Effector memory CD8-positive, alpha-beta T cell (primary cell): ENCODE measurements around the gene IL1RAPL1.

Source experiments
- ATAC-seq: fragments of 150-1000 bp; cut with Tn5 transposase; replicated peaks from 2 replicates; pipeline ENCODE4 v1.10.0; 2021; ENCODE audit warnings: mild to moderate bottlenecking, moderate library complexity
- DNase-seq, 3 experiments: peaks; one replicate each; pipeline ENCODE4 v3.0.0; 2021
- H3K27ac Mint-ChIP-seq, 2 donors: one replicate each; pipeline ENCODE4 v1.8.0; 2022; ENCODE audit warnings: mild to moderate bottlenecking in 2 of 2, mixed read lengths in 2 of 2, moderate library complexity in 2 of 2
- H3K27me3 Mint-ChIP-seq, 2 donors: one replicate each; pipeline ENCODE4 v1.8.0; 2022; ENCODE audit warnings: mixed read lengths in 2 of 2
- H3K36me3 Mint-ChIP-seq: one replicate; pipeline ENCODE4 v1.8.0; 2022; ENCODE audit warnings: mild to moderate bottlenecking, moderate library complexity, mixed read lengths; ENCODE audit not compliant: insufficient read depth
- H3K4me1 Mint-ChIP-seq, 2 donors: one replicate each; pipeline ENCODE4 v1.8.0; 2022; ENCODE audit warnings: low read depth in 2 of 2, mixed read lengths in 2 of 2
- H3K4me3 Mint-ChIP-seq, 2 donors: one replicate each; pipeline ENCODE4 v1.8.0; 2022; ENCODE audit warnings: mild to moderate bottlenecking in 2 of 2, mixed read lengths in 2 of 2, moderate library complexity in 2 of 2
- H3K9me3 Mint-ChIP-seq, 2 donors: one replicate each; pipeline ENCODE4 v1.8.0; 2022; ENCODE audit warnings: mixed read lengths in 2 of 2

Gene IL1RAPL1

DNA sequence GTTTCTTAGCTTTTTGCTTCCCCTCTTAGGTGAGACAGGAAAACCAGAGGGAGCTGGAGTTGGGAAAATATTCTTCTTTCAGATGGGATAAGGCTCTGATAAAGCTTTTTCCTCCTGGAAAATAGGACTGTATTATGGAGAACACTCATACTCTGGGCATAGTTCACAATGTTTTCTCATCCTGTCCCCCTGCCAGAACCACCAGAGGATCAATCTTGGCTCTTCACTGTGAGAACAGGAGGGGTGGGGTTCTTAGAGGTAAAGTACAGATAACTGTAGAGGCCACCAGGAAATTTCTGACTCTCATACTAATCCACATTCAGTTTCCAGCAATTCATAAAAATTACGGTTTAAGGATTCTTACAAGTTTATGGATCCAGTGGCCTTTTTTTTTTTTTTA is 966.3 kb downstream of the IL1RAPL1 start:
- no peak for ATAC-seq
- Mint-ChIP-seq H3K9me3 (no peaks in the 10 kb centered on the region), H3K36me3 (no peaks in the 10 kb centered on the region), H3K27ac (no peak overlapping the region), H3K4me3 (no peak overlapping the region), H3K4me1 (no peaks in the 10 kb centered on the region), H3K27me3 (no peaks in the 10 kb centered on the region)
- DNase-seq, result no peak

DNA sequence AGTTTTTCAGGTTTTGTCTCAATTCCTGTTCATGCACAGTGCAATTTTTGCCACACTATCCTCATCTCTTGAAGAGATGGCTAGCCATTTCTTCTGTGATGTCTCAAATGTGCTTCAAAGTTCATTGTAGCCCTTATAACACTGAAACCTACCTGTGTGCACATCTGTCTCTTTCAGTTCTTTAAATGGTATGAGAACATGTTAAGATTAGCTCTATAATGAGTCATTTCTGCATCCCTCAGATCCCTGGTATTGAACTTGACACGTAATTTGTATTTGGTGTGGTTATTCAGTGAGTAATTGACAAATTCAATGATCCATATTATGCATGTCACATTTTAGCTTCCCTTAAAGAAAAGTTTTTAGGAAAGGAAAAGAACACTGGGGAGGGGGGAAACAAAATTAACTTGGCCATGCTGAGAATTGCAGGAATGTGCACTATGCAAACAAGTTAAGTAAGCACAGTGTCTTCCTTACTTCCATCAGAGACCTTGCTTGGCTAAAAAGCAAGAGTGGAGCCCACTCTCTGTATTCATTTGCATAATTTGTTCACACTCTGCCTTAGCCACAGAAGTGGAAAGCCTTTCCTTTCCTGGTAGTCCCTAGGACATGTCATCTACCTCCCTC is 968.3 kb downstream of the IL1RAPL1 start:
- H3K4me3 Mint-ChIP-seq, result no peak overlapping the region
- H3K27me3 Mint-ChIP-seq, result no peaks in the 10 kb centered on the region
- H3K27ac Mint-ChIP-seq, result no peak overlapping the region
- H3K9me3 Mint-ChIP-seq, result peaks cover 0 to 2% of the 10 kb centered on the region in 2 donors
- H3K4me1 Mint-ChIP-seq, result no peaks in the 10 kb centered on the region
- no peak for DNase-seq
- H3K36me3 Mint-ChIP-seq, result no peaks in the 10 kb centered on the region
- ATAC-seq, result no peak

- Mint-ChIP-seq H3K27me3 (no peaks in the 10 kb centered on the region), H3K4me1 (no peaks in the 10 kb centered on the region), H3K36me3 (no peaks in the 10 kb centered on the region), H3K9me3 (peaks cover 0 to 2% of the 10 kb centered on the region in 2 donors), H3K27ac (no peak overlapping the region), H3K4me3 (no peak overlapping the region)
- DNase-seq (no peak), ATAC-seq (no peak)
Observed at GRCh38 chrX:29560065-29560464, 972.8 kb downstream of the IL1RAPL1 start.

GRCh38 chrX:29561417-29561816 is 974.2 kb downstream of the IL1RAPL1 start:
- H3K27ac Mint-ChIP-seq, result no peak overlapping the region
- H3K27me3 Mint-ChIP-seq, result no peaks in the 10 kb centered on the region
- no peaks in the 10 kb centered on the region for H3K36me3 Mint-ChIP-seq
- peaks cover 0 to 2% of the 10 kb centered on the region in 2 donors for H3K9me3 Mint-ChIP-seq
- H3K4me1 Mint-ChIP-seq, result no peaks in the 10 kb centered on the region
- DNase-seq, result no peak
- no peak for ATAC-seq
- no peak overlapping the region for H3K4me3 Mint-ChIP-seq

- Mint-ChIP-seq H3K36me3 (no peaks in the 10 kb centered on the region), H3K27ac (no peak overlapping the region), H3K27me3 (no peaks in the 10 kb centered on the region), H3K9me3 (peaks cover 3 to 10% of the 10 kb centered on the region in 2 donors), H3K4me3 (no peak overlapping the region), H3K4me1 (no peaks in the 10 kb centered on the region)
- DNase-seq, result no peak
- no peak for ATAC-seq
Observed at GRCh38 chrX:29580560-29580959, 993.3 kb downstream of the IL1RAPL1 start.

GRCh38 chrX:29581223-29581622 is 994.0 kb downstream of the IL1RAPL1 start:
- no peak for ATAC-seq
- H3K27ac Mint-ChIP-seq, result no peak overlapping the region
- H3K9me3 Mint-ChIP-seq, result peaks cover 3 to 10% of the 10 kb centered on the region in 2 donors
- no peaks in the 10 kb centered on the region for H3K27me3 Mint-ChIP-seq
- no peak overlapping the region for H3K4me3 Mint-ChIP-seq
- no peaks in the 10 kb centered on the region for H3K36me3 Mint-ChIP-seq
- no peak for DNase-seq
- H3K4me1 Mint-ChIP-seq, result no peaks in the 10 kb centered on the region

- no peak overlapping the region for H3K27ac Mint-ChIP-seq
- no peak for ATAC-seq
- no peaks in the 10 kb centered on the region for H3K27me3 Mint-ChIP-seq
Observed at GRCh38 chrX:29587107-29587506, 999.9 kb downstream of the IL1RAPL1 start.

GRCh38 chrX:29590921-29591320 is 1003.7 kb downstream of the IL1RAPL1 start:
- H3K27ac Mint-ChIP-seq, result no peak overlapping the region
- ATAC-seq (no peak), DNase-seq (no peak)
- no peaks in the 10 kb centered on the region for H3K4me1 Mint-ChIP-seq
- H3K4me3 Mint-ChIP-seq, result no peak overlapping the region
- H3K27me3 Mint-ChIP-seq, result no peaks in the 10 kb centered on the region
- H3K36me3 Mint-ChIP-seq, result no peaks in the 10 kb centered on the region
- H3K9me3 Mint-ChIP-seq, result peaks cover 0 to 2% of the 10 kb centered on the region in 2 donors

More at GRCh38 chrX:29587107-29587506, 999.9 kb downstream of the IL1RAPL1 start:
- no peak overlapping the region for H3K4me3 Mint-ChIP-seq
- H3K9me3 Mint-ChIP-seq, result peaks cover 0 to 2% of the 10 kb centered on the region in 2 donors
- H3K36me3 Mint-ChIP-seq, result no peaks in the 10 kb centered on the region
- H3K4me1 Mint-ChIP-seq, result no peaks in the 10 kb centered on the region
- no peak for DNase-seq

DNA sequence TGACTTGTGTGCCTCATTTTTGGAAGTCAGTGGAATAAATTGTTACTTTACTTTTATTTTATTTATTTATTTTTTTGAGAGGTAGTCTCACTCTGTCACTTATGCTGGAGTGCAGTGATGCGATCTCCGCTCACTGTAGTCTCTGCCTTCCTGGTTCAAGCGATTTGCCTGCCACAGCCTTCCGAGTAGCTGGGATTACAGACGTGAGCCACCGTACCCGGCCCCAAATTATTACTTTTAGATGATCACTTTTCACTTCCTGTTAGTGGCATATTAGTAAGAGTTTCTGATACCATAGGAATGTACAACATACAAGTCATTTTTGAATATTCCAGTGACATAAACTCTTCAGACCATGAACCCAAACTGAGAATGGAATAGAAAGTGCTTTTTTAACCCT is 1017.1 kb downstream of the IL1RAPL1 start:
- no peak overlapping the region for H3K4me3 Mint-ChIP-seq

GRCh38 chrX:29617276-29617675 is 1030.0 kb downstream of the IL1RAPL1 start:
- no peak overlapping the region for H3K27ac Mint-ChIP-seq
- no peaks in the 10 kb centered on the region for H3K36me3 Mint-ChIP-seq
- DNase-seq (no peak), ATAC-seq (no peak)
- no peak overlapping the region for H3K4me3 Mint-ChIP-seq
- H3K27me3 Mint-ChIP-seq, result no peaks in the 10 kb centered on the region
- H3K9me3 Mint-ChIP-seq, result peaks cover 0 to 8% of the 10 kb centered on the region in 2 donors
- no peaks in the 10 kb centered on the region for H3K4me1 Mint-ChIP-seq

More for the DNA sequence above, 1017.1 kb downstream of the IL1RAPL1 start:
- ATAC-seq (no peak), DNase-seq (no peak)
- H3K4me1 Mint-ChIP-seq, result no peaks in the 10 kb centered on the region
- H3K36me3 Mint-ChIP-seq, result no peaks in the 10 kb centered on the region
- no peaks in the 10 kb centered on the region for H3K27me3 Mint-ChIP-seq
- peaks cover 2 to 12% of the 10 kb centered on the region in 2 donors for H3K9me3 Mint-ChIP-seq
- no peak overlapping the region for H3K27ac Mint-ChIP-seq

- Mint-ChIP-seq H3K36me3 (no peaks in the 10 kb centered on the region), H3K27ac (no peak overlapping the region), H3K4me3 (no peak overlapping the region), H3K27me3 (no peaks in the 10 kb centered on the region), H3K9me3 (peaks cover 0 to 8% of the 10 kb centered on the region in 2 donors), H3K4me1 (no peaks in the 10 kb centered on the region)
- ATAC-seq (no peak), DNase-seq (no peak)
Observed at GRCh38 chrX:29617725-29618124, 1030.5 kb downstream of the IL1RAPL1 start.

DNA sequence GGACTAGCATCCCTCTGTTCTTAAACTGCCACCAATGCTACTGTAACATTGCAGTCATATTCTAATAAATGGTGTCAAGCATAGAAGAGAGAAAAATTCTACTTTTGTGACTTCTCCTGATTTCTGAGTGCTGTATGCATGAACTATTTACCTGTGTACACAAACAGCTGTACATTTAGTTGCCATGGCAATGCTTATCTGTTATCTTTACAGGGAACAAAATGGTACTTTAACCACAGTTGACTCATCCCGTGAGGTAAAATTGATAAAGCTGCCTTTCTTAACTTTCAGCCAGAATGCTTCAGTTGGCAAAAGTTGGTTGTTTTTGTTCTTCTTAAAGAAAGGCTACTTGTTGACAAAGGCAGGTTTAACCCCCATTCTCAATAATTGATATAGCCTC is 1040.6 kb downstream of the IL1RAPL1 start:
- no peak overlapping the region for H3K27ac Mint-ChIP-seq
- no peaks in the 10 kb centered on the region for H3K4me1 Mint-ChIP-seq
- no peak for DNase-seq
- H3K36me3 Mint-ChIP-seq, result no peaks in the 10 kb centered on the region
- H3K27me3 Mint-ChIP-seq, result no peaks in the 10 kb centered on the region
- no peak overlapping the region for H3K4me3 Mint-ChIP-seq
- ATAC-seq, result no peak
- no peaks in the 10 kb centered on the region for H3K9me3 Mint-ChIP-seq

GRCh38 chrX:29634516-29634915 is 1047.3 kb downstream of the IL1RAPL1 start:
- Mint-ChIP-seq H3K9me3 (no peaks in the 10 kb centered on the region), H3K4me1 (no peaks in the 10 kb centered on the region), H3K27me3 (no peaks in the 10 kb centered on the region), H3K4me3 (no peak overlapping the region), H3K27ac (no peak overlapping the region), H3K36me3 (no peaks in the 10 kb centered on the region)
- DNase-seq (no peak), ATAC-seq (no peak)

GRCh38 chrX:29636331-29636730 is 1049.1 kb downstream of the IL1RAPL1 start:
- H3K27ac Mint-ChIP-seq, result no peak overlapping the region
- no peaks in the 10 kb centered on the region for H3K27me3 Mint-ChIP-seq
- H3K4me1 Mint-ChIP-seq, result no peaks in the 10 kb centered on the region
- no peak overlapping the region for H3K4me3 Mint-ChIP-seq
- ATAC-seq (no peak), DNase-seq (no peak)
- no peaks in the 10 kb centered on the region for H3K36me3 Mint-ChIP-seq
- peaks cover 0 to 1% of the 10 kb centered on the region in 2 donors for H3K9me3 Mint-ChIP-seq
